Vagina (tissue), 2 donors: ENCODE measurements around the gene RASGEF1C.

Experiments
- CTCF ChIP-seq, 3 experiments: fragments of 450-650 bp in 2 of 3; fragments of 200-600 bp in 1 of 3; sonication (generic) in 1 of 3; IDR thresholded peaks; one replicate each; pipeline ENCODE4 v1.5.1; 2017 to 2019; ENCODE audit warnings: antibody characterized with exemption in 3 of 3, mild to moderate bottlenecking in 2 of 3, moderate library complexity in 2 of 3
- POLR2A ChIP-seq, 2 donors: fragments of 450-650 bp; IDR thresholded peaks; one replicate each; pipeline ENCODE4 v1.6.1; 2017; ENCODE audit warnings: antibody characterized with exemption in 2 of 2, mild to moderate bottlenecking in 2 of 2, moderate library complexity in 2 of 2

- TF ChIP-seq CTCF (IDR thresholded peaks at IDR 0.05): no peak
- TF ChIP-seq POLR2A (IDR thresholded peaks at IDR 0.05): no peak
Observed at GRCh38 chr5:180143656-180144364, 65.2 kb downstream of the RASGEF1C start.
